ENCODE measurements around the gene KRTAP5-9. TPM values are rescaled to one million over a fixed set of nuclear protein-coding genes. Genes with fewer than 3 reads are reported as not detected.
"Not testable (repeated sequence)": the region's sequence is repeated elsewhere in the genome, so short reads cannot be mapped to it uniquely, and the experiment has no call there.

Gene KRTAP5-9
- 0.72 TPM for total RNA-seq (ENCODE audit: insufficient read depth, low replicate concordance)

GRCh38 chr11:71548120-71548519 lies at the start of gene KRTAP5-9:
Gene KRTAP5-9, plus strand, starts transcription at chr11:71548420. Its CDS starts 238 bp downstream, at chr11:71548658.
- no peak for DNase-seq (ENCODE audit: low spot score)

- no peak for DNase-seq (ENCODE audit: low spot score)
Measured at GRCh38 chr11:71499125-71499524, 49.1 kb upstream of the KRTAP5-9 start.

- no peak for DNase-seq (ENCODE audit: low spot score)
Measured at GRCh38 chr11:71499546-71499945, 48.7 kb upstream of the KRTAP5-9 start.

- no peak for DNase-seq (ENCODE audit: low spot score)
Measured at GRCh38 chr11:71500601-71501021, 47.6 kb upstream of the KRTAP5-9 start.

- DNase-seq (ENCODE audit: low spot score) = no peak
Measured at GRCh38 chr11:71501071-71501985, 46.9 kb upstream of the KRTAP5-9 start.

GRCh38 chr11:71502026-71502425 lies 46.2 kb upstream of the KRTAP5-9 start:
- no peak for DNase-seq (ENCODE audit: low spot score)

GRCh38 chr11:71502871-71503435 lies 45.3 kb upstream of the KRTAP5-9 start:
- DNase-seq (ENCODE audit: low spot score) = no peak

GRCh38 chr11:71504531-71504930 lies 43.7 kb upstream of the KRTAP5-9 start:
- DNase-seq (ENCODE audit: low spot score) = peak; percentile 12

GRCh38 chr11:71505001-71505400 lies 43.2 kb upstream of the KRTAP5-9 start:
- no peak for DNase-seq (ENCODE audit: low spot score)

- DNase-seq (ENCODE audit: low spot score) = no peak
Measured at GRCh38 chr11:71505781-71506180, 42.4 kb upstream of the KRTAP5-9 start.

GRCh38 chr11:71507102-71507501 lies 41.1 kb upstream of the KRTAP5-9 start:
- DNase-seq (ENCODE audit: low spot score) = no peak

GRCh38 chr11:71518506-71519471 lies 29.4 kb upstream of the KRTAP5-9 start:
- DNase-seq (ENCODE audit: low spot score) = no peak

- peak; percentile 13 for DNase-seq (ENCODE audit: low spot score)
Measured at GRCh38 chr11:71519546-71519945, 28.7 kb upstream of the KRTAP5-9 start.

GRCh38 chr11:71525188-71525937 lies 22.9 kb upstream of the KRTAP5-9 start:
- DNase-seq (ENCODE audit: low spot score) = no peak

GRCh38 chr11:71525938-71526495 lies 22.2 kb upstream of the KRTAP5-9 start:
- no peak for DNase-seq (ENCODE audit: low spot score)

GRCh38 chr11:71526796-71527575 lies 21.2 kb upstream of the KRTAP5-9 start, which contains the start of gene KRTAP5-7:
Gene KRTAP5-7, plus strand, starts transcription at chr11:71527267. Its CDS starts 34 bp downstream, at chr11:71527301.
- not testable (repeated sequence) for DNase-seq (ENCODE audit: low spot score)

- no peak for DNase-seq (ENCODE audit: low spot score)
Measured at GRCh38 chr11:71527576-71528210, 20.5 kb upstream of the KRTAP5-9 start.

GRCh38 chr11:71530602-71531001 lies 17.6 kb upstream of the KRTAP5-9 start:
- no peak for DNase-seq (ENCODE audit: low spot score)

- DNase-seq (ENCODE audit: low spot score) = no peak
Measured at GRCh38 chr11:71532036-71532610, 16.1 kb upstream of the KRTAP5-9 start.
